Heart left ventricle (tissue), 16 donors: Measurements from ENCODE around the gene FLNB. TPM values are rescaled to one million over a fixed set of nuclear protein-coding genes. Genes with fewer than 3 reads are reported as not detected.
A peak's percentile ranks its signal among the peaks of the same experiment; 100 is the strongest.

Source experiments
- ATAC-seq, 4 donors: fragments of 200-7000 bp; cut with Tn5 transposase; one replicate each; pipeline ENCODE4 v1.9.1; 2020 to 2022; ENCODE audit warnings: moderate library complexity in 4 of 4, mild to moderate bottlenecking in 3 of 4, moderate number of reproducible peaks in 1 of 4
- DNase-seq, 5 donors: peaks; one replicate each; pipeline ENCODE4 v3.0.0-alpha.2; 2020
- H3K27ac ChIP-seq, 12 donors: fragments of 200-600 bp; sonication (generic) in 4 of 12; one replicate each; pipeline versions ENCODE4 v1.5.0 to v1.8.0; 2016 to 2022; ENCODE audit warnings: mild to moderate bottlenecking in 2 of 12
- H3K27me3 ChIP-seq, 9 donors: fragments of 200-600 bp; sonication (generic) in 2 of 9; one replicate each; pipeline versions ENCODE4 v1.5.1 to v1.8.0; 2016 to 2022; ENCODE audit warnings: mild to moderate bottlenecking in 3 of 9
- H3K36me3 ChIP-seq, 9 donors: fragments of 200-600 bp; sonication (generic) in 2 of 9; one replicate each; pipeline versions ENCODE4 v1.5.0 to v1.8.0; 2018 to 2022; ENCODE audit warnings: mild to moderate bottlenecking in 2 of 9
- H3K4me1 ChIP-seq, 12 donors: fragments of 200-600 bp; sonication (generic) in 4 of 12; one replicate each; pipeline versions ENCODE4 v1.5.0 to v1.8.0; 2016 to 2022; ENCODE audit warnings: mild to moderate bottlenecking in 3 of 12
- H3K4me3 ChIP-seq, 12 donors: fragments of 200-600 bp; sonication (generic) in 4 of 12; one replicate each; pipeline versions ENCODE4 v1.5.0 to v1.8.0; 2017 to 2022; ENCODE audit warnings: mild to moderate bottlenecking in 9 of 12, moderate library complexity in 4 of 12
- H3K9me3 ChIP-seq, 12 donors: fragments of 200-600 bp; sonication (generic) in 4 of 12; one replicate each; pipeline versions ENCODE4 v1.5.0 to v1.8.0; 2016 to 2022; ENCODE audit warnings: mild to moderate bottlenecking in 1 of 12
- POLR2A ChIP-seq, 2 donors: fragments of 450-650 bp; IDR thresholded peaks; one replicate each; pipeline ENCODE4 v1.6.1; 2017; ENCODE audit warnings: antibody characterized with exemption in 2 of 2, mild to moderate bottlenecking in 2 of 2, moderate library complexity in 2 of 2
- WGBS, 4 donors: extraction: QIAGEN DNeasy Blood & Tissue Kit in 2 of 4; methylation state at CpG; one replicate each; pipeline versions ENCODE4 v1.1.5 to v1.1.7; 2013 to 2018; 5-methylcytosine and 5-hydroxymethylcytosine counted together
- intact Hi-C, 10 donors: fragments of 100-400 bp; cut with DNase I; formaldehyde crosslinking; loops; one replicate each; pipeline versions ENCODE4 v1.11.1 to v1.14.2; 2022
- polyA plus RNA-seq, 2 donors: library from polyadenylated mRNA; stranded (reverse); fragments of 200-250 nt; gene quantifications; one replicate each; pipeline ENCODE4 v1.2.3, GENCODE V29; 2013
- total RNA-seq, 9 donors: library from RNA; depleted of rRNA in 2 of 9; stranded (reverse); fragments of >200 nt in 2 of 9; fragmentation: NEBNext Ultra II Directional in 3 of 9; extraction: Animal tissue kit (Norgen Biotek cat#: 25700) in 3 of 9; gene quantifications; one replicate each; pipeline versions ENCODE4 v1.1.0 to v1.2.4, GENCODE V29; 2016 to 2023
- TF ChIP-seq, protein P1 (sequence below), 12 donors: fragments of 200-600 bp; sonication (generic) in 4 of 12; IDR thresholded peaks; one replicate each; pipeline versions ENCODE4 v1.5.0 to v1.8.0; 2018 to 2022; ENCODE audit warnings: antibody characterized with exemption in 12 of 12, mild to moderate bottlenecking in 5 of 12
- donor health status: ischemic (EF 13 %, LVEDD 7.1; RV severe dilation, severe dysfunction).
- donor health status: healthy with polysubstance abuse.
- donor health status: DM: no; HTN: yes; CAD: no.
- donor health status: DM: no; HTN: no; CAD: no.
- donor health status: ischemic (EF 25% LVEDD 6.9; RV normal size, moderate dysfunction).
- donor health status: ischemic (EF 25% LVEDD 5.7; RV mildly dilated, moderate dysfunction).
- donor health status: healthy.
- donor health status: DM: yes; HTN: yes; CAD: no.
- donor health status: ischemic (EF 35%, LVEDD 5.7; RV mildly dilated, moderate dysfunction).
- donor health status: nonischemic (EF 11% LVEDD 7.7; RV severe dilation, severe dysfunction).
- donor health status: DM: yes; HTN: yes; CAD: no.
- donor health status: PGD.
- donor health status: ischemic (EF 29% LVEDD 5.4; RV normal size, mild dysfunction).
- donor health status: nonischemic (EF 23%, LVEDD 6.1; RV moderate dilation, normal function).

Gene FLNB
- total and polyA plus RNA-seq, 11 donors, result 30.5 to 75.6 (median 40.6) TPM

- Histone ChIP-seq H3K4me1 (peaks cover 0 to 51% (median 30%) of the 10 kb centered on the region in 12 donors), H3K27ac (peak overlapping the region in 1 of 12 donors; percentile 1), H3K4me3 (no peak overlapping the region), H3K36me3 (peaks cover 0 to 2% (median 0%) of the 10 kb centered on the region in 9 donors), H3K27me3 (no peaks in the 10 kb centered on the region), H3K9me3 (no peaks in the 10 kb centered on the region)
- intact Hi-C loops, result loop anchor here in 7 of 10 donors (5.0 to 10.0 kb wide), 4 partner anchors 40 to 358 kb away; partner anchors contain the start of genes FLNB (in 4 of the 7) and ACOX2 (in 2 of the 7)
- no peak for TF ChIP-seq POLR2A (IDR thresholded peaks at IDR 0.05)
- TF ChIP-seq, protein P1, sequence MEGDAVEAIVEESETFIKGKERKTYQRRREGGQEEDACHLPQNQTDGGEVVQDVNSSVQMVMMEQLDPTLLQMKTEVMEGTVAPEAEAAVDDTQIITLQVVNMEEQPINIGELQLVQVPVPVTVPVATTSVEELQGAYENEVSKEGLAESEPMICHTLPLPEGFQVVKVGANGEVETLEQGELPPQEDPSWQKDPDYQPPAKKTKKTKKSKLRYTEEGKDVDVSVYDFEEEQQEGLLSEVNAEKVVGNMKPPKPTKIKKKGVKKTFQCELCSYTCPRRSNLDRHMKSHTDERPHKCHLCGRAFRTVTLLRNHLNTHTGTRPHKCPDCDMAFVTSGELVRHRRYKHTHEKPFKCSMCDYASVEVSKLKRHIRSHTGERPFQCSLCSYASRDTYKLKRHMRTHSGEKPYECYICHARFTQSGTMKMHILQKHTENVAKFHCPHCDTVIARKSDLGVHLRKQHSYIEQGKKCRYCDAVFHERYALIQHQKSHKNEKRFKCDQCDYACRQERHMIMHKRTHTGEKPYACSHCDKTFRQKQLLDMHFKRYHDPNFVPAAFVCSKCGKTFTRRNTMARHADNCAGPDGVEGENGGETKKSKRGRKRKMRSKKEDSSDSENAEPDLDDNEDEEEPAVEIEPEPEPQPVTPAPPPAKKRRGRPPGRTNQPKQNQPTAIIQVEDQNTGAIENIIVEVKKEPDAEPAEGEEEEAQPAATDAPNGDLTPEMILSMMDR (IDR thresholded peaks at IDR 0.05), result no peak
- 93 to 97% (median 96%) methylated on average over 10 of the region's 10 CpGs for WGBS, 4 donors
- ATAC-seq (no peak), DNase-seq (no peak)
Observed at GRCh38 chr3:58176827-58177489, 168.7 kb downstream of the FLNB start.

DNA sequence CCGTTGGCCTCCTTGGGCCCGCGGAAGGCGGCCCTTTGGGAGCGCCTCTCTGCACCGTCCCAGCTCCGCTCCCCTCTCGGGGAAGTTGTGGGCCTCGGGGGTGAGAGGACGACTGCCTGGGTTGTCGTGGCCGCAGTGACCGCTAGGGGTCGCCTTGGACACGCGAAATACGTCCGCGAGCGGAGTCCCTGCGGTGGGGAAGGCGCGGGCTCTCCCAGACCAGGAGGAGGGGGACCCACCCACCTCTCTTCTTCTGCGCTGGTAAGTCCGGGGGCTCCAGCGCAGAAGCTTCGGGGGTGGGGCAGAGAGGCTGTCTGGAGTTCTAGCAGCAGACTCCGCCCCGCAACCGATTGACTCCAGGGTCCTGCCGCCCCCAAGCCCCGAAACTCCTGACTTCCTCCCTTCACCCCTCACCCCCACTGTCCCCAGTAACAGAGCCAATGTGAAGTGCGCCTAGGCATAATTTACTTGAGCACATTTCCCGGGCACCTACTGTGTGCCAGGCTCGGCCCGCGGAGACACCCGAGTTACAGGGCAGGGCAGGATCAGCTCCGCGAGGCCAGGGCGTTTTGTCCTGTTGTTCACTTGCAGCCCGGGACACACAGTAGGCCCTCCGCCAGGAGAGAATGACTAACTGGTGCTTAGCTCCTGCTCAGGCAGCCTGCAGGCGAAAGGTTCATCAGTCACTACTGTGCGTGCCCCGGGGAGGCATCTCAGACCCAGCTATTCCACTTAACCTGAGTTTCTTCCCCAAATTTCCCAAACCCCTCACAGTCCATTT lies 169.7 kb downstream of the FLNB start:
- TF ChIP-seq, protein P1 (IDR thresholded peaks at IDR 0.05), result peak; percentile 90 to 98 (median 93)
- no peak for TF ChIP-seq POLR2A (IDR thresholded peaks at IDR 0.05)
- WGBS, 4 donors, result 10 to 24% (median 12%) methylated on average over 15 to 46 of the region's 46 CpGs
- Histone ChIP-seq H3K4me3 (peak overlapping the region in 10 of 12 donors; percentile 42 to 69 (median 52)), H3K27ac (peak overlapping the region in 1 of 12 donors; percentile 1), H3K27me3 (no peaks in the 10 kb centered on the region), H3K9me3 (no peaks in the 10 kb centered on the region), H3K36me3 (no peaks in the 10 kb centered on the region), H3K4me1 (peaks cover 0 to 51% (median 30%) of the 10 kb centered on the region in 12 donors)
- ATAC-seq (peak; percentile 57 to 84 (median 79)), DNase-seq (peak; percentile 89 to 94 (median 91))
- intact Hi-C loops, result loop anchor here in 7 of 10 donors (5.0 to 10.0 kb wide), 4 partner anchors 39 to 357 kb away; partner anchors contain the start of genes FLNB (in 4 of the 7) and ACOX2 (in 2 of the 7)

DNA sequence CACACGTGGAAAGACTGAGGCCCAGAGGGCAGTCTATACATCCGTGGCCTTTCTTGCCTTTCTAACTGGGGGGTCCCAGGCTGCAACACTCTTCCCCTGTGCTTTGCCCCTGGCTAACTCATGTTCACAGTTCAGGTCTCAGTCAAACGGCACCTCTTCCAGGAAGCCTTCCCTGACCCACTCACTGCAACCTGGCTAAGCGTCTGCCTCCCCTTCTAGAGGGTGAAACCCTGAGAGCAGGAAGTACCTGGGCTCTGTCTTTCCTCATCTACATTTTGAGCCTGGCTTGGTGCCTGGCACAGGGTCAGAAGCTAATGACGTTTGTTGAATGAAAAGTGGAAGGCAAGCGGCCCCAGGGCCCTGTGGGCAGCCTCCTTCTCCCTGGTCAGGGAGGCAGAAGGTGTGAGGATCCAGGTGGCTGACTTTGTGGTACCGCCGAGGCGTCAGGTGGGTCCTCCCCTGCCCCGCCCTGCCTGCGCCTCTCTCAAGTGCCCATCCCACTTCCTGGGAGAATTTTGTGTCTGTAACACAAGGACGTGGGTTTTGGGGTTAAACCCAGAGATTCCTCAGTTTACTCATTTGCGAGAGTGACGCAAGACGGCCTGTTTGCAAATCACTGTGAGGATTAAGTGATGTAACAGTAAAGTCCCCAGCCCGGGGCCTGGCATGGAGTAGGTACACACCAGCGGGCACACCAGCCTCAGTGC lies 170.5 kb downstream of the FLNB start:
- Histone ChIP-seq H3K4me3 (no peak overlapping the region), H3K9me3 (no peaks in the 10 kb centered on the region), H3K36me3 (no peaks in the 10 kb centered on the region), H3K27ac (no peak overlapping the region), H3K4me1 (peaks cover 0 to 45% (median 28%) of the 10 kb centered on the region in 12 donors), H3K27me3 (no peaks in the 10 kb centered on the region)
- WGBS, 4 donors, result 79 to 84% (median 82%) methylated on average over 17 of the region's 17 CpGs
- DNase-seq (no peak), ATAC-seq (no peak)
- no peak for TF ChIP-seq POLR2A (IDR thresholded peaks at IDR 0.05)
- TF ChIP-seq, protein P1 (IDR thresholded peaks at IDR 0.05), result no peak
- intact Hi-C loops, result loop anchor here in 7 of 10 donors (5.0 to 10.0 kb wide), 4 partner anchors 39 to 356 kb away; partner anchors contain the start of genes FLNB (in 4 of the 7) and ACOX2 (in 2 of the 7)
